ENCODE measurements around the gene RNGTT.

DNA sequence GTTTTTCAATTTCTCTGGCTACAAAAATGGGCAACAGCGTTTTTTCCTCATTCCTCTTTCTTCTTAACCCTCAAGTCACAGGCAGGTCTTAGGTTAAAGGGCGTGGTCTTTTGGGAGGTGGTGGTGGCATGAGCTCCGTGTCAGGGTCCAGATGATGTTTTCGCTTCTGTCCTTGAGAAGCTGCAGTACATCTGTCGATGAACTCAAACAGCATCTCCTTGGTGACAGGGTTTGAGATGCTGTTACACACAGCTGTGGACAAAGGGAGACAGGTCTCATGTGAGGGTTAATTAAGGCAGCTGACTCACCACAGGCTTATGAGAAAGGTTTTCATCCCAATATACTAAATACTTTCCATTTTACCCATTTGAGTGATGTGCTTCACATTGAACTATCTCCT is 350.8 kb downstream of the RNGTT start:
- TF ChIP-seq ZNF785 (tag by site-specific recombination; IDR thresholded peaks at IDR 0.05) = no peak
- TF ChIP-seq, protein P1, sequence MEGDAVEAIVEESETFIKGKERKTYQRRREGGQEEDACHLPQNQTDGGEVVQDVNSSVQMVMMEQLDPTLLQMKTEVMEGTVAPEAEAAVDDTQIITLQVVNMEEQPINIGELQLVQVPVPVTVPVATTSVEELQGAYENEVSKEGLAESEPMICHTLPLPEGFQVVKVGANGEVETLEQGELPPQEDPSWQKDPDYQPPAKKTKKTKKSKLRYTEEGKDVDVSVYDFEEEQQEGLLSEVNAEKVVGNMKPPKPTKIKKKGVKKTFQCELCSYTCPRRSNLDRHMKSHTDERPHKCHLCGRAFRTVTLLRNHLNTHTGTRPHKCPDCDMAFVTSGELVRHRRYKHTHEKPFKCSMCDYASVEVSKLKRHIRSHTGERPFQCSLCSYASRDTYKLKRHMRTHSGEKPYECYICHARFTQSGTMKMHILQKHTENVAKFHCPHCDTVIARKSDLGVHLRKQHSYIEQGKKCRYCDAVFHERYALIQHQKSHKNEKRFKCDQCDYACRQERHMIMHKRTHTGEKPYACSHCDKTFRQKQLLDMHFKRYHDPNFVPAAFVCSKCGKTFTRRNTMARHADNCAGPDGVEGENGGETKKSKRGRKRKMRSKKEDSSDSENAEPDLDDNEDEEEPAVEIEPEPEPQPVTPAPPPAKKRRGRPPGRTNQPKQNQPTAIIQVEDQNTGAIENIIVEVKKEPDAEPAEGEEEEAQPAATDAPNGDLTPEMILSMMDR (tag by site-specific recombination; IDR thresholded peaks at IDR 0.05) = no peak
- TF ChIP-seq ZNF624 (tag by site-specific recombination; IDR thresholded peaks at IDR 0.05) = no peak
- TF ChIP-seq ZNF555 (tag by site-specific recombination; conservative IDR thresholded peaks at IDR 0.05) = no peak
- TF ChIP-seq, protein P2, sequence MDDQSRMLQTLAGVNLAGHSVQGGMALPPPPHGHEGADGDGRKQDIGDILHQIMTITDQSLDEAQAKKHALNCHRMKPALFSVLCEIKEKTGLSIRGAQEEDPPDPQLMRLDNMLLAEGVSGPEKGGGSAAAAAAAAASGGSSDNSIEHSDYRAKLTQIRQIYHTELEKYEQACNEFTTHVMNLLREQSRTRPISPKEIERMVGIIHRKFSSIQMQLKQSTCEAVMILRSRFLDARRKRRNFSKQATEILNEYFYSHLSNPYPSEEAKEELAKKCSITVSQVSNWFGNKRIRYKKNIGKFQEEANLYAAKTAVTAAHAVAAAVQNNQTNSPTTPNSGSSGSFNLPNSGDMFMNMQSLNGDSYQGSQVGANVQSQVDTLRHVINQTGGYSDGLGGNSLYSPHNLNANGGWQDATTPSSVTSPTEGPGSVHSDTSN (CRISPR knock-in tag; IDR thresholded peaks at IDR 0.05) = no peak
- TF ChIP-seq, protein P3, sequence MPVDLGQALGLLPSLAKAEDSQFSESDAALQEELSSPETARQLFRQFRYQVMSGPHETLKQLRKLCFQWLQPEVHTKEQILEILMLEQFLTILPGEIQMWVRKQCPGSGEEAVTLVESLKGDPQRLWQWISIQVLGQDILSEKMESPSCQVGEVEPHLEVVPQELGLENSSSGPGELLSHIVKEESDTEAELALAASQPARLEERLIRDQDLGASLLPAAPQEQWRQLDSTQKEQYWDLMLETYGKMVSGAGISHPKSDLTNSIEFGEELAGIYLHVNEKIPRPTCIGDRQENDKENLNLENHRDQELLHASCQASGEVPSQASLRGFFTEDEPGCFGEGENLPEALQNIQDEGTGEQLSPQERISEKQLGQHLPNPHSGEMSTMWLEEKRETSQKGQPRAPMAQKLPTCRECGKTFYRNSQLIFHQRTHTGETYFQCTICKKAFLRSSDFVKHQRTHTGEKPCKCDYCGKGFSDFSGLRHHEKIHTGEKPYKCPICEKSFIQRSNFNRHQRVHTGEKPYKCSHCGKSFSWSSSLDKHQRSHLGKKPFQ (tag by site-specific recombination; IDR thresholded peaks at IDR 0.05) = no peak
- no peak for TF ChIP-seq ZNF707 (tag by site-specific recombination; IDR thresholded peaks at IDR 0.05)
- TF ChIP-seq SP7 (tag by site-specific recombination; IDR thresholded peaks at IDR 0.05) = no peak
- TF ChIP-seq ZNF561 (tag by site-specific recombination; IDR thresholded peaks at IDR 0.05; ENCODE audit: borderline replicate concordance) = no peak
- TF ChIP-seq, protein P4, sequence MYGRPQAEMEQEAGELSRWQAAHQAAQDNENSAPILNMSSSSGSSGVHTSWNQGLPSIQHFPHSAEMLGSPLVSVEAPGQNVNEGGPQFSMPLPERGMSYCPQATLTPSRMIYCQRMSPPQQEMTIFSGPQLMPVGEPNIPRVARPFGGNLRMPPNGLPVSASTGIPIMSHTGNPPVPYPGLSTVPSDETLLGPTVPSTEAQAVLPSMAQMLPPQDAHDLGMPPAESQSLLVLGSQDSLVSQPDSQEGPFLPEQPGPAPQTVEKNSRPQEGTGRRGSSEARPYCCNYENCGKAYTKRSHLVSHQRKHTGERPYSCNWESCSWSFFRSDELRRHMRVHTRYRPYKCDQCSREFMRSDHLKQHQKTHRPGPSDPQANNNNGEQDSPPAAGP (tag by site-specific recombination; IDR thresholded peaks at IDR 0.05) = no peak
- TF ChIP-seq MEIS1 (CRISPR knock-in tag; IDR thresholded peaks at IDR 0.05; ENCODE audit: borderline replicate concordance) = no peak
- TF ChIP-seq ZNF223 (tag by site-specific recombination; IDR thresholded peaks at IDR 0.05) = no peak

Measured in HEK293 (cell line).